Ovary (tissue), 3 donors: Measurements from ENCODE around the gene KEL.

Source experiments
- CTCF ChIP-seq, 3 donors: fragments of 450-650 bp in 2 of 3; fragments of 200-600 bp in 1 of 3; IDR thresholded peaks; one replicate each; pipeline versions ENCODE4 v1.5.1 to v1.8.0; 2016 to 2022; ENCODE audit warnings: antibody characterized with exemption in 3 of 3, mild to moderate bottlenecking in 1 of 3
- EP300 ChIP-seq: sonication (generic); formaldehyde crosslinking; IDR thresholded peaks from one replicate; pipeline ENCODE4 v1.6.1; 2017; ENCODE audit warnings: antibody characterized with exemption
- POLR2A ChIP-seq: fragments of 450-650 bp; IDR thresholded peaks from one replicate; pipeline ENCODE4 v1.6.1; 2017; ENCODE audit warnings: antibody characterized with exemption, mild to moderate bottlenecking, moderate library complexity
- donor health status: DM: no; HTN: no; CAD: no.

- no peak for TF ChIP-seq CTCF (IDR thresholded peaks at IDR 0.05)
- no peak for TF ChIP-seq POLR2A
- no peak for TF ChIP-seq EP300
These were observed 67.8 kb downstream of the KEL start for GRCh38 chr7:142894112-142894984.
